Stimulated activated CD8-positive, alpha-beta memory T cell treated with anti-CD3 and anti-CD28 coated beads, Interleukin-12 subunit alpha, Interleukin-12 subunit beta, amount 100 ng/mL, for 1 hour (primary cell): ENCODE measurements around the gene GZMM.

Source experiments
- DNase-seq: peaks from one replicate; pipeline ENCODE4 v3.0.0-alpha.2; 2020; ENCODE audit warnings: low read depth

GZMM gene

GRCh38 chr19:543910-544608, at the start of gene GZMM:
TSS of gene GZMM (plus strand) at chr19:544053. CDS start at chr19:544072, 19 bp downstream.
- peak; percentile 59 for DNase-seq

GRCh38 chr19:494171-495080, 49.4 kb upstream of the GZMM start:
- no peak for DNase-seq

- no peak for DNase-seq
These were observed 48.8 kb upstream of the GZMM start for GRCh38 chr19:495081-495401.

- no peak for DNase-seq
These were observed 48.3 kb upstream of the GZMM start for GRCh38 chr19:495402-496111.

GRCh38 chr19:496112-496665, 47.7 kb upstream of the GZMM start, which contains the start of gene MADCAM1:
TSS of gene MADCAM1 (plus strand) at chr19:496486. CDS start at chr19:496500, 14 bp downstream.
- no peak for DNase-seq

GRCh38 chr19:496986-497385, 46.9 kb upstream of the GZMM start:
- DNase-seq: no peak

GRCh38 chr19:497491-497868, 46.4 kb upstream of the GZMM start:
- DNase-seq: no peak

- no peak for DNase-seq
These were observed 45.9 kb upstream of the GZMM start for GRCh38 chr19:497869-498510.

GRCh38 chr19:498511-498891, 45.4 kb upstream of the GZMM start:
- no peak for DNase-seq

GRCh38 chr19:498977-499623, 44.8 kb upstream of the GZMM start:
- DNase-seq: no peak

- no peak for DNase-seq
These were observed 42.2 kb upstream of the GZMM start for GRCh38 chr19:501646-502045.

GRCh38 chr19:504616-505015, 39.2 kb upstream of the GZMM start:
- DNase-seq: no peak

- peak; percentile 91 for DNase-seq
These were observed 37.2 kb upstream of the GZMM start for GRCh38 chr19:506404-507285.

- peak; percentile 57 for DNase-seq
These were observed 36.3 kb upstream of the GZMM start, which contains the start of gene TPGS1 for GRCh38 chr19:507286-508203. TSS of gene TPGS1 (plus strand) at chr19:507497. CDS start at chr19:507507, 10 bp downstream.

- DNase-seq: no peak
These were observed 35.4 kb upstream of the GZMM start for GRCh38 chr19:508204-509150.

GRCh38 chr19:510606-511100, 33.2 kb upstream of the GZMM start:
- peak; percentile 88 for DNase-seq

- DNase-seq: peak; percentile 75
These were observed 32.6 kb upstream of the GZMM start for GRCh38 chr19:511101-511851.
